NCI-H524 treated with DMSO at 0.1 percent for 48 hours (cell line): ENCODE measurements around the gene PHF23.

Experiments
- DNase-seq: peaks from one replicate; lab custom pipeline; 2025; lab: John Stamatoyannopoulos, UW

Gene PHF23

GRCh38 chr17:7203391-7203790 lies 35.9 kb downstream of the PHF23 start:
- DNase-seq: no peak

- DNase-seq: no peak
Observed at GRCh38 chr17:7196651-7197401, 42.4 kb downstream of the PHF23 start.

GRCh38 chr17:7195971-7196370 lies 43.3 kb downstream of the PHF23 start:
- DNase-seq: no peak

- peak; percentile 21 for DNase-seq
Observed at GRCh38 chr17:7192271-7192937, 46.9 kb downstream of the PHF23 start.

DNA sequence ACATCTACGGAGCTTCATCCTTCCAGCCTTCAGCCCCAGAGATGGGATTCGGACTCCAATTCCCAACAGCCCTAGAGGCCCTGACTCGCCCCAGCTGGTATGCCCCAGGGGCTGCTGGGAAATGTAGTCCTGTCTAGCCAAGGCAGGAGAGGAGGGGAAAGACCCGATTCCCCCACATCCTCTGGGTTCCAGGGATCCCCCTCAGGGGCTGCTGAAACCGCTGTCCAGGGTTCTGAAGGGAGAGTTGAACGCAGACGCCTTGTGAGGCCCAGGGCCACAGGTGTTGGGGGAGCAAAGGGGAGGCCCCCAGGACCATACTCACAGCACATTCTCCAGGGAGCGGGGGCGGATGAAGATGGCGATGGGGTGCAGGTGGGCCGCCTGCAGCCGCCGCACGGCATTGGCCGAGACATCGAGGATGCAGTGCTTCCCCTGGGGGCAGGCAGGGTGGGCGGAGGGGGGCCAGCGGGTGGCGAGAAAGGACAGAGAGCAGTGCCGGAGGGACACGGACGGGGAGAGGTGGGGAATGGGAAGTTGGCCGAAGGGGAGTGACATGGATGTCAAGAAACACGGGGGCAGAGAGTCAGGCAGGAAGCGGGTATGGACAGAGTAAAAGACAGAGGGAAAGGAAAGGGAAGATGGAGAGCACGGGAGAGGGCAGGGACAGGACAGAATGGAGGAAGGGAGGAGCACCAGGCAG lies 47.5 kb downstream of the PHF23 start:
- DNase-seq: no peak

- DNase-seq: no peak
Observed at GRCh38 chr17:7191069-7191468, 48.2 kb downstream of the PHF23 start.

DNA sequence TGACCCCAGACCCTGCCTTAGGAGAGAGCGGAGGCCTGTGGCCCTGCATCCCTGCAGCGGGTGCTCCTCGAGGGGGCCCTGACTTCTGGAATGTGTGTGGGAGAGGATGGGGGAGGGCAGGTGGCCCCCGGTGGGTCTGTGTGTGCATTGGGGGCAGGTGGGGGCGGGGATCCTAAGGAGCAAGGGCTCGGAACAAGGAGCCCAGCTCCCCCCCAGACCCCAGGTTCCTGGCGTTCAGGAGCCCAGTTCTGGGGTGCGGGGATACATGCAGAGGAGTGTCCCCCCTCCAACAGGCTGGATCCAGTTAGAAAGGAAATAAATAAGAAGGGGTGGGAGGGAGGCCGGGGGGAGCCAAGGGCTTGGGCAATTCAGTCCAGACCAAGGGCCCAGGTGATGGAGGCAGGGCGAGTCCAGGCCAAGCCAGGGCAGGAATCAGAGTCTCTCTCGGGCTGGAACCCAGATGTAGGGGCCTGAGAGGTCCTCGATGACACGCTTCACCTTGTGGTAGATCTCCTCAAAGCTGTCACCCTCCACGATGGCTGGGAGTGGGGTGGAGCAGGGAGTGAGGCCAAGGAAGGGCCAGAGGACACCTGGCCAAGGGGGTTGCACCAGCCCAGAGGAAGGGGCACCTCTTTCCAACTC lies 48.9 kb downstream of the PHF23 start:
- no peak for DNase-seq

GRCh38 chr17:7186241-7186640 lies 53.0 kb downstream of the PHF23 start:
- DNase-seq: no peak
